Measurements from ENCODE around the gene KAZALD1. TPM values are rescaled to one million over a fixed set of nuclear protein-coding genes. Genes with fewer than 3 reads are reported as not detected.

Gene KAZALD1
- total and polyA plus RNA-seq, 10 of the 15 experiments (the other 5 are each of a cell fraction or from before 2014, with no cell fraction given): 0.10 to 4.3 (median 1.9) TPM

DNA sequence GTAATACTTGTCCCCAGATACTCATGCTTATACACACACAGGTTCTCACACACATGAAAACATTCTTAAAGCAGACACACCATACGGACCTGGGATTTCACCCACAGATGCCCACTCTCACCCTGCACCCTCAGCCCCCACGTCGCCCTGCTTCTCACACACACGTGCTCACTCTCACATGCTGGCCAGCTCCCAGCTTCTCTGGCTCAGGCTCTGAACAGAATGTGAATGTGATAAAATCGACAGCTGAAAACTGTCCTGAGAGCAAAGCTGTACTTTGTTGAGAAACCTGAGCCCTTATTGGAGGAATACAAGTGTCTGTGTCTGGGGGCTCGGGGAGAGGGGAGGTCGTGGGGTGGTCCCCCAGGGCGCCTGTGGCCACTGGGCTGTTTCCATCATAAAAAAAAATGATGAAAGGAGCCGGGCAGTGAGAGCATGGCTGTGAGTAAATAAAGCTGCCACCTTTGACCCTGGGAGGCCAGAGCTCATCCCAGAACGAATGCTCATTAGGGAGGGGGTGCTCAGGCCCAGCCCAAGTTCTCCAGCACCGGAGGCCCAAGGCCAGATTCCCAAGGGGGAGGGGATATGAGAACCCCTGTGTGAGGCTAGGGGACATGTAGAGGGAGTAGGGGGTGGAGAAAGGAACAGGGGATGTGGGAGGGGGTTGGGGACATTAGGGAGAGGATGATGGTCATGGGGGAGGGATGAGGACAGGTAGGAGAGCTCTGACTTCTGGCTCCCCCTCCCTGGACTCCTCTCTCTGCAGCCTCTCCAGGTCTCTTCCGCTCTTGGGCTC is 51.2 kb downstream of the KAZALD1 start:
- H3K79me2 ChIP-seq (ENCODE audit: control insufficient read depth, insufficient read depth, low read length): no peaks in the 10 kb centered on the region
- FAIRE-seq (no peak), DNase-seq (ENCODE audit: low read depth, low spot score) (no peak), ATAC-seq (no peak)
- intact Hi-C loops (cut with micrococcal nuclease; ENCODE audit: unreplicated experiment) (no loop called here), in situ Hi-C loops (cut with MboI) (no loop called here)
- TF ChIP-seq EED (IDR thresholded peaks at IDR 0.05; ENCODE audit: low read depth): no peak
- TF ChIP-seq NFIC (IDR thresholded peaks at IDR 0.05; ENCODE audit: low read depth, low read length): no peak
- TF ChIP-seq NR2C1 (IDR thresholded peaks at IDR 0.05): no peak
- TF ChIP-seq SUZ12 (IDR thresholded peaks at IDR 0.05; ENCODE audit: unreplicated experiment): no peak
- no peak for TF ChIP-seq JUND (IDR thresholded peaks at IDR 0.05; ENCODE audit: low read depth, low read length)
- no peak for TF ChIP-seq ZBED1 (IDR thresholded peaks at IDR 0.05; ENCODE audit: borderline replicate concordance)
- POLR2A ChIA-PET: no interaction called here
- CTCF ChIA-PET: interaction anchor here (0.7 kb wide), 1 partner anchor 1256 kb away, joined by 3 read pairs; no protein-coding TSS in a partner anchor
- H3K4me1 ChIP-seq (ENCODE audit: control insufficient read depth, insufficient read depth, low read length): no peaks in the 10 kb centered on the region
- H4K20me1 ChIP-seq (ENCODE audit: control insufficient read depth, insufficient read depth): no peaks in the 10 kb centered on the region
- H3K4me2 ChIP-seq (ENCODE audit: control insufficient read depth, insufficient read depth): no peak overlapping the region
- no peak overlapping the region for H2AFZ ChIP-seq (ENCODE audit: control insufficient read depth, low read depth, low read length)
- RAD21 ChIA-PET (ENCODE audit: unreplicated experiment): no interaction called here
- H3K27me3 ChIP-seq (replicated peaks in 1 of 2; ENCODE audit: control insufficient read depth in 2 of 2, insufficient read depth in 2 of 2, low read length in 1 of 2): peaks cover 0 to 2% of the 10 kb centered on the region in 2 experiments; a peak in 2 of 4 replicates
- no peak overlapping the region for H3K9ac ChIP-seq (ENCODE audit: control insufficient read depth, insufficient read depth, low read length)
- no peaks in the 10 kb centered on the region for H3K36me3 ChIP-seq (ENCODE audit: control insufficient read depth in 2 of 2, insufficient read depth in 2 of 2, low read length in 1 of 2)
- no peaks in the 10 kb centered on the region for H3K9me3 ChIP-seq (replicated peaks; ENCODE audit: control insufficient read depth, insufficient read depth, low read length)
- H3K27ac ChIP-seq (ENCODE audit: control insufficient read depth, insufficient read depth): no peak overlapping the region
- 4% methylated on average over 9 of the region's 12 CpGs for WGBS (ENCODE audit: insufficient coverage, insufficient replicate concordance, low lambda C conversion rate, missing lambda C conversion rate)
- SMC1A ChIA-PET (ENCODE audit: uncharacterized antibody, unreplicated experiment): no interaction called here
- no TSS peak for BruUV-seq (replicated peaks)
- no peak overlapping the region for H3K4me3 ChIP-seq

DNA sequence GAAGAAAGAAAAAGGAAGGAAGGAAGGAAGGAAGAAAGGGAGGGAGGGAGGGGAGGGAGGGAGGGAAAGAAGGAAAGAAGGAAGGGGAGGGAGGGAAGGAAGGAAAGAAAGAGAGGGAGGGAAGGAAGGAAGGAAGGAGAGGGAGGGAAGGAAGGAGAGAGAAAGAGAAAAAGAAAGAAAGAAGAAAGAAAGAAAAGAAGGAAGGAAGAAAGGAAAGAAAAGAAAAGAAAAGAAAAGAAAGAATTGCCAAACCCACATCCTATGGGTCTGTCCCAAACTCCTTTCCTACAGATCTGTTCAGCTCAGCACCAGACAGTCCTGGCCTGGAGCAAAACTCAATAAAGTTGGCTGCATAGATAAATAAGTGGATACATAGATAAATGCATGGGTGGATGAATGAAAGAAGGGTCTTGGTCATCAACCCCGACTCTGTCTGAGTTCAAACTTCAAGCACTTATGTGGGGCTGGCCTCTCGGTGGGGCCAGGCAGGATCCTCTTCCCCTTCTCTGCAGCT is 52.2 kb downstream of the KAZALD1 start:
- ChIA-PET CTCF (no interaction called here), RAD21 (ENCODE audit: unreplicated experiment) (no interaction called here), POLR2A (no interaction called here), SMC1A (ENCODE audit: uncharacterized antibody, unreplicated experiment) (no interaction called here)
- H2AFZ ChIP-seq (ENCODE audit: control insufficient read depth, low read depth, low read length): no peak overlapping the region
- H3K27me3 ChIP-seq (replicated peaks in 1 of 2; ENCODE audit: control insufficient read depth in 2 of 2, insufficient read depth in 2 of 2, low read length in 1 of 2): peaks cover 0 to 2% of the 10 kb centered on the region in 2 experiments; a peak in 2 of 4 replicates
- ATAC-seq (no peak), FAIRE-seq (no peak), DNase-seq (ENCODE audit: low read depth, low spot score) (no peak)
- no peak overlapping the region for H3K9ac ChIP-seq (ENCODE audit: control insufficient read depth, insufficient read depth, low read length)
- no peak overlapping the region for H3K4me3 ChIP-seq
- no peak overlapping the region for H3K27ac ChIP-seq (ENCODE audit: control insufficient read depth, insufficient read depth)
- in situ Hi-C loops (cut with MboI) (no loop called here), intact Hi-C loops (cut with micrococcal nuclease; ENCODE audit: unreplicated experiment) (no loop called here)
- H3K9me3 ChIP-seq (replicated peaks; ENCODE audit: control insufficient read depth, insufficient read depth, low read length): no peaks in the 10 kb centered on the region
- H3K79me2 ChIP-seq (ENCODE audit: control insufficient read depth, insufficient read depth, low read length): no peaks in the 10 kb centered on the region
- no TSS peak for BruUV-seq (replicated peaks)
- H3K4me1 ChIP-seq (ENCODE audit: control insufficient read depth, insufficient read depth, low read length): no peaks in the 10 kb centered on the region
- H3K36me3 ChIP-seq (ENCODE audit: control insufficient read depth in 2 of 2, insufficient read depth in 2 of 2, low read length in 1 of 2): no peaks in the 10 kb centered on the region
- H4K20me1 ChIP-seq (ENCODE audit: control insufficient read depth, insufficient read depth): no peaks in the 10 kb centered on the region
- H3K4me2 ChIP-seq (ENCODE audit: control insufficient read depth, insufficient read depth): no peak overlapping the region
- WGBS (ENCODE audit: insufficient coverage, insufficient replicate concordance, low lambda C conversion rate, missing lambda C conversion rate): 0% methylated on average over 2 of the region's 2 CpGs
- TF ChIP-seq GATAD2B (conservative IDR thresholded peaks at IDR 0.05; ENCODE audit: low read depth) (no peak), MXI1 (IDR thresholded peaks at IDR 0.05; ENCODE audit: low read depth, low read length) (no peak), CREB1 (IDR thresholded peaks at IDR 0.05; ENCODE audit: low read depth) (no peak), ZNF217 (IDR thresholded peaks at IDR 0.05) (no peak), DPF2 (IDR thresholded peaks at IDR 0.05) (no peak), SMAD1 (IDR thresholded peaks at IDR 0.05; ENCODE audit: low read depth, partially characterized antibody) (no peak), RBBP5 (conservative IDR thresholded peaks at IDR 0.05) (no peak), NFYA (IDR thresholded peaks at IDR 0.05; ENCODE audit: borderline replicate concordance, low read depth, low read length) (no peak), TCF7 (IDR thresholded peaks at IDR 0.05; ENCODE audit: borderline replicate concordance) (no peak), MYB (IDR thresholded peaks at IDR 0.05; ENCODE audit: borderline replicate concordance, low read depth, low read length) (no peak)
- TF ChIP-seq, protein P1, sequence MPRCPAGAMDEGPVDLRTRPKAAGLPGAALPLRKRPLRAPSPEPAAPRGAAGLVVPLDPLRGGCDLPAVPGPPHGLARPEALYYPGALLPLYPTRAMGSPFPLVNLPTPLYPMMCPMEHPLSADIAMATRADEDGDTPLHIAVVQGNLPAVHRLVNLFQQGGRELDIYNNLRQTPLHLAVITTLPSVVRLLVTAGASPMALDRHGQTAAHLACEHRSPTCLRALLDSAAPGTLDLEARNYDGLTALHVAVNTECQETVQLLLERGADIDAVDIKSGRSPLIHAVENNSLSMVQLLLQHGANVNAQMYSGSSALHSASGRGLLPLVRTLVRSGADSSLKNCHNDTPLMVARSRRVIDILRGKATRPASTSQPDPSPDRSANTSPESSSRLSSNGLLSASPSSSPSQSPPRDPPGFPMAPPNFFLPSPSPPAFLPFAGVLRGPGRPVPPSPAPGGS (IDR thresholded peaks at IDR 0.05; ENCODE audit: borderline replicate concordance, insufficient read depth, low read depth, low read length, poor library complexity, severe bottlenecking): no peak

Data from GM12878 (cell line).